Measurements from ENCODE around the gene RAC2.
"Not testable (repeated sequence)": the region's sequence is repeated elsewhere in the genome, so short reads cannot be mapped to it uniquely, and the experiment has no call there.

The RAC2 gene

GRCh38 chr22:37234736-37235711, 9.0 kb downstream of the RAC2 start:
- no peaks in the 10 kb centered on the region for H4K20me1 ChIP-seq (ENCODE audit: insufficient read depth, low read length)
- H3K4me1 ChIP-seq (ENCODE audit: insufficient read depth, low read length, severe bottlenecking), result peaks cover 87% of the 10 kb centered on the region

DNA sequence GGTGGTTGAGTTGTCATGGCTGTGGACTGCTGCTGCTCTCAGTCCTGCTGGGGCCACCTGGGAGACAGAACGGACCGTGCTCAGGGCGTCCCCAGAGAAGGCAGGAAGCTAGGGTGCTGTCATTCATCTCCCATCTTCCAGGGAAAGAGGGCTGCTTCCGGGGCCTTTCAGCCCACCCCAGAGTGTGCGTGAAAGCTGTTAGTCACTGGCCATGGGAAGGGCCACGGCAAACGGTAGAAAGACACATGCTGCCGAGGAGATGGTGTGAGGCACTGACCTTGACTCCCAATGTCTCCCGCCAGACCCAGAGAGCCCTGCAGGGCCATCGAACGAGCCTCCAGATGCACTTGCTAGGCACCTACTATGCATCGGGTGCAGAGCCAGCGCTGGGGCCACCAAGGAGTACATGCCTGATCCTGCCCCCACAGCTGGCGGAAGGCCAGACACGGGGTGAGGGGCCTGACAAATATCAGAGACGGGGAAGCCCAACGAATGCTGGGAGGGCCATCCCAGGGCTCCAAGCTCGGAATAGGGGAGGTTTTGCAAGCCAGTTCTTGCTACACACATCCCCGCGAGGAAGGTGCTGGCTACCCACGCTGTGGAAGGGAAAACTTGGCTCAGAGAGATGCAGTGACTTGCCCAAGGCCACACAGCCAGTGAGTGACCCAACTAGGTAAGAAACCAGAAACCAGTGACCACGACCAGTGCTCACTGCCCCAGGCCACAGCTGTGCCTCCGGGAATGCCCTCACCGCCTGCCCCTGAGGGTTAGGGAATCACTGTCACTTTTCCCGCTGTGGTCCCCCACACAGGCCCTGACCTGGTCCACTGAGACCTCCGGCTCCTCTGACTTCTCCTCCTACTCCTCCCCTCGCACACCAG, 10.1 kb downstream of the RAC2 start:
- no peaks in the 10 kb centered on the region for H3K79me2 ChIP-seq (ENCODE audit: insufficient read depth, low read length)
- no peak overlapping the region for H3K4me2 ChIP-seq (ENCODE audit: low read length)
- no peak overlapping the region for H3K9ac ChIP-seq (ENCODE audit: low read length)
- no peaks in the 10 kb centered on the region for H3K9me2 ChIP-seq (ENCODE audit: low read depth, low read length)
- peaks cover 79% of the 10 kb centered on the region for H3K36me3 ChIP-seq (ENCODE audit: insufficient read depth, low read length)
- TF ChIP-seq, protein P1, sequence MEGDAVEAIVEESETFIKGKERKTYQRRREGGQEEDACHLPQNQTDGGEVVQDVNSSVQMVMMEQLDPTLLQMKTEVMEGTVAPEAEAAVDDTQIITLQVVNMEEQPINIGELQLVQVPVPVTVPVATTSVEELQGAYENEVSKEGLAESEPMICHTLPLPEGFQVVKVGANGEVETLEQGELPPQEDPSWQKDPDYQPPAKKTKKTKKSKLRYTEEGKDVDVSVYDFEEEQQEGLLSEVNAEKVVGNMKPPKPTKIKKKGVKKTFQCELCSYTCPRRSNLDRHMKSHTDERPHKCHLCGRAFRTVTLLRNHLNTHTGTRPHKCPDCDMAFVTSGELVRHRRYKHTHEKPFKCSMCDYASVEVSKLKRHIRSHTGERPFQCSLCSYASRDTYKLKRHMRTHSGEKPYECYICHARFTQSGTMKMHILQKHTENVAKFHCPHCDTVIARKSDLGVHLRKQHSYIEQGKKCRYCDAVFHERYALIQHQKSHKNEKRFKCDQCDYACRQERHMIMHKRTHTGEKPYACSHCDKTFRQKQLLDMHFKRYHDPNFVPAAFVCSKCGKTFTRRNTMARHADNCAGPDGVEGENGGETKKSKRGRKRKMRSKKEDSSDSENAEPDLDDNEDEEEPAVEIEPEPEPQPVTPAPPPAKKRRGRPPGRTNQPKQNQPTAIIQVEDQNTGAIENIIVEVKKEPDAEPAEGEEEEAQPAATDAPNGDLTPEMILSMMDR (IDR thresholded peaks at IDR 0.05; ENCODE audit: low read length), result no peak
- no peak for TF ChIP-seq EZH2 (IDR thresholded peaks at IDR 0.05; ENCODE audit: borderline replicate concordance, low read length)
- H3K27ac ChIP-seq (ENCODE audit: low read depth, low read length, poor library complexity, severe bottlenecking), result peak overlapping the region; percentile 10
- no peak overlapping the region for H3K4me3 ChIP-seq (ENCODE audit: low read depth, low read length, poor library complexity, severe bottlenecking)
- peaks cover 87% of the 10 kb centered on the region for H3K4me1 ChIP-seq (ENCODE audit: insufficient read depth, low read length, severe bottlenecking)
- no peaks in the 10 kb centered on the region for H3K27me3 ChIP-seq (ENCODE audit: insufficient read depth, low read length)
- no peaks in the 10 kb centered on the region for H3K9me3 ChIP-seq (ENCODE audit: low read length)
- H3F3A ChIP-seq (ENCODE audit: insufficient read depth, low read length), result no peaks in the 10 kb centered on the region
- no peaks in the 10 kb centered on the region for H4K20me1 ChIP-seq (ENCODE audit: insufficient read depth, low read length)
- no peak overlapping the region for H2AFZ ChIP-seq (ENCODE audit: low read length)

More at GRCh38 chr22:37234736-37235711, 9.0 kb downstream of the RAC2 start:
- Histone ChIP-seq H3K4me3 (ENCODE audit: low read depth, low read length, poor library complexity, severe bottlenecking) (no peak overlapping the region), H3K4me2 (ENCODE audit: low read length) (peak overlapping the region; percentile 1; the same call in 1 of the 2 replicates), H3K9me3 (ENCODE audit: low read length) (no peaks in the 10 kb centered on the region), H3K79me2 (ENCODE audit: insufficient read depth, low read length) (no peaks in the 10 kb centered on the region), H3K27me3 (ENCODE audit: insufficient read depth, low read length) (no peaks in the 10 kb centered on the region), H3F3A (ENCODE audit: insufficient read depth, low read length) (no peaks in the 10 kb centered on the region), H2AFZ (ENCODE audit: low read length) (no peak overlapping the region), H3K9me2 (ENCODE audit: low read depth, low read length) (no peaks in the 10 kb centered on the region), H3K36me3 (ENCODE audit: insufficient read depth, low read length) (peaks cover 80% of the 10 kb centered on the region), H3K27ac (ENCODE audit: low read depth, low read length, poor library complexity, severe bottlenecking) (peak overlapping the region; percentile 72), H3K9ac (ENCODE audit: low read length) (no peak overlapping the region)
- TF ChIP-seq, protein P1 (IDR thresholded peaks at IDR 0.05; ENCODE audit: low read length), result no peak
- no peak for TF ChIP-seq EZH2 (IDR thresholded peaks at IDR 0.05; ENCODE audit: borderline replicate concordance, low read length)

GRCh38 chr22:37233371-37233750, 10.7 kb downstream of the RAC2 start:
- not testable (repeated sequence) for H3K4me3 ChIP-seq (ENCODE audit: low read depth, low read length, poor library complexity, severe bottlenecking); H4K20me1 ChIP-seq (ENCODE audit: insufficient read depth, low read length); H2AFZ ChIP-seq (ENCODE audit: low read length); H3K4me2 ChIP-seq (ENCODE audit: low read length); H3F3A ChIP-seq (ENCODE audit: insufficient read depth, low read length); H3K9me3 ChIP-seq (ENCODE audit: low read length); H3K79me2 ChIP-seq (ENCODE audit: insufficient read depth, low read length); H3K9ac ChIP-seq (ENCODE audit: low read length); H3K9me2 ChIP-seq (ENCODE audit: low read depth, low read length); H3K27me3 ChIP-seq (ENCODE audit: insufficient read depth, low read length)
- peaks cover 87% of the 10 kb centered on the region for H3K4me1 ChIP-seq (ENCODE audit: insufficient read depth, low read length, severe bottlenecking)
- H3K27ac ChIP-seq (ENCODE audit: low read depth, low read length, poor library complexity, severe bottlenecking), result peak overlapping the region; percentile 88
- H3K36me3 ChIP-seq (ENCODE audit: insufficient read depth, low read length), result peaks cover 79% of the 10 kb centered on the region
